GM23338 (cell line): ENCODE measurements around the gene C2CD4A.

ENCODE experiments used
- CTCF ChIP-seq, 2 experiments: fragments of 200-600 bp in 1 of 2; sonication (generic) in 1 of 2; conservative IDR thresholded peaks; 2 replicates each; pipeline versions ENCODE4 v1.5.1 to v1.6.1; 2016 to 2017; ENCODE audit warnings: antibody characterized with exemption in 2 of 2, low read depth in 2 of 2, mild to moderate bottlenecking in 2 of 2, moderate library complexity in 1 of 2
- EZH2 ChIP-seq: fragments of 200-600 bp; sonication (generic); IDR thresholded peaks from one replicate; pipeline ENCODE4 v1.8.0; 2017; ENCODE audit warnings: antibody characterized with exemption, mild to moderate bottlenecking, low read depth; ENCODE audit not compliant: unreplicated experiment
- EZH2phosphoT487 ChIP-seq: fragments of 200-600 bp; sonication (generic); IDR thresholded peaks from one replicate; pipeline ENCODE4 v1.8.1; 2018; ENCODE audit warnings: antibody characterized with exemption; ENCODE audit not compliant: unreplicated experiment
- POLR2AphosphoS5 ChIP-seq: IDR thresholded peaks from 2 replicates; pipeline ENCODE4 v1.6.1; 2016; ENCODE audit warnings: antibody characterized with exemption, low read depth
- ZNF331 ChIP-seq: fragments of 250-450 bp; sonication (Bioruptor Pico); IDR thresholded peaks from 2 replicates; pipeline ENCODE4 v1.5.0; 2020; ENCODE audit warnings: low read depth, mild to moderate bottlenecking, moderate library complexity

GRCh38 chr15:62079594-62079993 lies 12.8 kb downstream of the C2CD4A start:
- TF ChIP-seq CTCF (conservative IDR thresholded peaks at IDR 0.05; ENCODE audit: low read depth in 2 of 2) (no peak), EZH2 (no peak), ZNF331 (CRISPR knock-in tag) (no peak), POLR2AphosphoS5 (no peak), EZH2phosphoT487 (no peak)
